Panc1 (cell line): ENCODE data around the gene FANCD2. TPM values are rescaled to one million over a fixed set of nuclear protein-coding genes. Genes with fewer than 3 reads are reported as not detected.
A peak's percentile ranks its signal among the peaks of the same experiment; 100 is the strongest.

Source experiments
- ATAC-seq: fragments of 200-7000 bp; cut with Tn5 transposase; 2 replicates; pipeline ENCODE4 v1.9.1; 2020; ENCODE audit warnings: mild to moderate bottlenecking, moderate library complexity
- BruUV-seq: library from RNA; stranded (reverse); fragments of 400-500 nt; replicated peaks from 2 replicates; lab custom pipeline; 2021; lab: Mats Ljungman, UMichigan
- CTCF ChIA-PET: fragments of 300-600 bp; sonication (Branson Sonifier 250); formaldehyde crosslinking; loops from one replicate; lab custom pipeline; 2022; ENCODE audit warnings: antibody characterized with exemption; lab: Charles Lee
- POLR2A ChIA-PET: fragments of 300-600 bp; sonication (Branson Sonifier 250); formaldehyde crosslinking; loops from one replicate; lab custom pipeline; 2022; ENCODE audit warnings: antibody characterized with exemption; lab: Charles Lee
- DNase-seq: peaks from one replicate; pipeline ENCODE4 v3.0.0-alpha.2; 2010; ENCODE audit warnings: low read depth, low spot score
- H3K27ac ChIP-seq: 2 replicates; pipeline ENCODE4 v1.5.1; 2011; ENCODE audit warnings: mild to moderate bottlenecking, low read length, inconsistent platforms
- H3K27me3 ChIP-seq: fragments of 200-500 bp; sonication (Bioruptor generic); 2 replicates; pipeline ENCODE4 v1.6.0; 2014; ENCODE audit warnings: low read length, inconsistent platforms; ENCODE audit not compliant: control insufficient read depth, insufficient read depth
- H3K36me3 ChIP-seq: fragments of 200-500 bp; sonication (Bioruptor generic); 2 replicates; pipeline ENCODE4 v1.5.1; 2014; ENCODE audit warnings: inconsistent platforms, mild to moderate bottlenecking, low read length, moderate library complexity; ENCODE audit not compliant: control insufficient read depth, insufficient read depth
- H3K4me1 ChIP-seq: 2 replicates; pipeline ENCODE4 v1.5.1; 2011; ENCODE audit warnings: inconsistent platforms, mild to moderate bottlenecking, low read length, moderate library complexity; ENCODE audit not compliant: control insufficient read depth, insufficient read depth
- H3K4me3 ChIP-seq, 2 experiments: 2 replicates each; pipeline ENCODE4 v1.5.1; 2011 to 2012; ENCODE audit warnings: low read depth in 2 of 2, low read length in 2 of 2, mild to moderate bottlenecking in 2 of 2, inconsistent platforms in 1 of 2, moderate library complexity in 1 of 2
- H3K9me3 ChIP-seq: fragments of 200-500 bp; sonication (Bioruptor generic); 2 replicates; pipeline ENCODE4 v1.5.1; 2014; ENCODE audit warnings: low read depth, mild to moderate bottlenecking, inconsistent platforms, low read length, moderate library complexity; ENCODE audit not compliant: control insufficient read depth, insufficient read depth
- CTCF ChIP-seq: fragments of 450-650 bp; IDR thresholded peaks from 2 replicates; pipeline ENCODE4 v1.5.1; 2017; ENCODE audit warnings: mild to moderate bottlenecking
- POLR2AphosphoS5 ChIP-seq: IDR thresholded peaks from 2 replicates; pipeline ENCODE4 v1.6.1; 2012; ENCODE audit warnings: mild to moderate bottlenecking, low read depth, low read length, moderate library complexity
- REST ChIP-seq, 2 experiments: IDR thresholded peaks; 2 replicates each; pipeline ENCODE4 v1.6.1; 2011 to 2012; ENCODE audit warnings: low read depth in 2 of 2, control low read depth in 1 of 2, low read length in 1 of 2, mild to moderate bottlenecking in 1 of 2, moderate library complexity in 1 of 2; ENCODE audit not compliant: insufficient read depth in 1 of 2
- SIN3A ChIP-seq: IDR thresholded peaks from 2 replicates; pipeline ENCODE4 v1.6.1; 2012; ENCODE audit warnings: low read depth, mild to moderate bottlenecking, low read length, moderate library complexity, borderline replicate concordance; ENCODE audit not compliant: insufficient read depth
- TCF7L2 ChIP-seq: IDR thresholded peaks from 2 replicates; pipeline ENCODE4 v1.6.1; 2011; ENCODE audit warnings: mild to moderate bottlenecking, low read depth, low read length, inconsistent platforms
- in situ Hi-C: cut with HindIII; loops from 2 replicates; pipeline ENCODE4 v1.10.0; 2016; ENCODE audit warnings: low sequenced_read_pairs, low pct_unique_long_range_greater_than_20kb
- intact Hi-C: fragments of 100-400 bp; cut with micrococcal nuclease; formaldehyde crosslinking; loops from one replicate; pipeline ENCODE4 v1.10.0; 2022; ENCODE audit not compliant: unreplicated experiment
- total RNA-seq: library from RNA; stranded (reverse); gene quantifications from one replicate; pipeline ENCODE4 v1.2.1, GENCODE V29; 2021; ENCODE audit not compliant: unreplicated experiment

The FANCD2 gene
- total RNA-seq, 1 experiment from 2014 or later = 20.0 TPM

GRCh38 chr3:9986230-9986725, 40.0 kb upstream of the FANCD2 start:
- in situ Hi-C loops (no loop called here), intact Hi-C loops (no loop called here)
- ChIA-PET CTCF (interaction anchor here (0.7 kb wide), 1 partner anchor 1927 kb away, joined by 6 read pairs; no protein-coding TSS in a partner anchor), POLR2A (no interaction called here)
- ATAC-seq (peak; percentile 75), DNase-seq (no peak)
- TF ChIP-seq SIN3A = no peak
- TF ChIP-seq POLR2AphosphoS5 = no peak
- Histone ChIP-seq H3K36me3 (no peaks in the 10 kb centered on the region; the same call in 1 of the 2 replicates), H3K27me3 (no peaks in the 10 kb centered on the region), H3K9me3 (no peaks in the 10 kb centered on the region), H3K4me3 (peak overlapping the region; percentile 91 to 96), H3K27ac (peak overlapping the region; percentile 81), H3K4me1 (peaks cover 11% of the 10 kb centered on the region)
- TSS peak; percentile 87 for BruUV-seq

GRCh38 chr3:9994086-9994844, 32.0 kb upstream of the FANCD2 start:
- H3K27me3 ChIP-seq = no peaks in the 10 kb centered on the region
- peaks cover 3% of the 10 kb centered on the region; the same call in 1 of the 2 replicates for H3K36me3 ChIP-seq
- no peak for TF ChIP-seq REST (IDR thresholded peaks at IDR 0.05; ENCODE audit: insufficient read depth in 1 of 2, low read depth in 2 of 2, low read length in 1 of 2)
- no peak for TF ChIP-seq CTCF
- no peak for TF ChIP-seq TCF7L2
- TF ChIP-seq SIN3A = no peak
- no peak for TF ChIP-seq POLR2AphosphoS5
- no peak overlapping the region for H3K4me3 ChIP-seq
- ATAC-seq = no peak
- in situ Hi-C loops (no loop called here), intact Hi-C loops (no loop called here)
- ChIA-PET CTCF (interaction anchor here (0.6 to 0.7 kb wide), 2 partner anchors 228 to 328 kb away, joined by 4 to 6 read pairs; no protein-coding TSS in a partner anchor), POLR2A (interaction anchor here (0.7 kb wide), 2 partner anchors 11 to 17 kb away, joined by 3 read pairs; no protein-coding TSS in a partner anchor)
- H3K4me1 ChIP-seq = no peaks in the 10 kb centered on the region
- no peak for DNase-seq
- H3K27ac ChIP-seq = no peak overlapping the region
- no TSS peak for BruUV-seq
- no peaks in the 10 kb centered on the region for H3K9me3 ChIP-seq

- no peak for TF ChIP-seq TCF7L2
- TF ChIP-seq REST (IDR thresholded peaks at IDR 0.05; ENCODE audit: insufficient read depth in 1 of 2, low read depth in 2 of 2, low read length in 1 of 2) = no peak
- TF ChIP-seq POLR2AphosphoS5 = no peak
- TF ChIP-seq CTCF = no peak
- TF ChIP-seq SIN3A = no peak
- no peak overlapping the region for H3K4me3 ChIP-seq
- no peaks in the 10 kb centered on the region for H3K9me3 ChIP-seq
- ChIA-PET POLR2A (no interaction called here), CTCF (no interaction called here)
- no peak for ATAC-seq
- H3K27ac ChIP-seq = no peak overlapping the region
- peaks cover 3% of the 10 kb centered on the region; the same call in 1 of the 2 replicates for H3K36me3 ChIP-seq
- no TSS peak for BruUV-seq
- H3K4me1 ChIP-seq = no peaks in the 10 kb centered on the region
- intact Hi-C loops (no loop called here), in situ Hi-C loops (no loop called here)
- no peak for DNase-seq
- no peaks in the 10 kb centered on the region for H3K27me3 ChIP-seq
Measured at GRCh38 chr3:10000686-10001085, 25.6 kb upstream of the FANCD2 start.
